Suprapubic skin (tissue), 3 donors: Measurements from ENCODE around the gene CDHR3.

Source experiments
- EP300 ChIP-seq: sonication (generic); formaldehyde crosslinking; IDR thresholded peaks from one replicate; pipeline ENCODE4 v1.6.1; 2017; ENCODE audit warnings: antibody characterized with exemption
- TF ChIP-seq, protein P1 (sequence below), 2 donors: fragments of 200-600 bp in 1 of 2; fragments of 450-650 bp in 1 of 2; sonication (generic) in 1 of 2; IDR thresholded peaks; one replicate each; pipeline ENCODE4 v1.5.1; 2016 to 2019; ENCODE audit warnings: antibody characterized with exemption in 2 of 2, mild to moderate bottlenecking in 1 of 2, moderate library complexity in 1 of 2

DNA sequence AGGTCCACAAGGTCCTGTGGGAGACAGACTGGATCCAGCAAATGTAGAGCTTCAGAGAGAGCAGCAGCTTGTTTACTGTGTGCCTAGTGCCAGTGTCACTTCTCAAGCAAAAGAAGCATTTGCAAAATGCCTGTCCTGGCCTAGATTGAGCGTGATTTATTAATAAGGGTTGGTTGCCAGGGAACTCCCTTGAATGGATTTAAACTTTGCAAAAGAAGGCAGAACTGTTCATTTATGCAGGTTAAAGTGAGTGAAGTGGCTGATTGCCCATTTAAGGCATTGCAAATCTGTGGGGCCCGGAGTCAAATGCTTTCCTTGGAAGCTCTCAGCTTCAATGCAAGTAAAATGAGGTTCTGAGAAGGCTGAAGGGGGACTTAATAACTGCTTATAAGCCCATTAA is 71.3 kb downstream of the CDHR3 start:
- TF ChIP-seq, protein P1, sequence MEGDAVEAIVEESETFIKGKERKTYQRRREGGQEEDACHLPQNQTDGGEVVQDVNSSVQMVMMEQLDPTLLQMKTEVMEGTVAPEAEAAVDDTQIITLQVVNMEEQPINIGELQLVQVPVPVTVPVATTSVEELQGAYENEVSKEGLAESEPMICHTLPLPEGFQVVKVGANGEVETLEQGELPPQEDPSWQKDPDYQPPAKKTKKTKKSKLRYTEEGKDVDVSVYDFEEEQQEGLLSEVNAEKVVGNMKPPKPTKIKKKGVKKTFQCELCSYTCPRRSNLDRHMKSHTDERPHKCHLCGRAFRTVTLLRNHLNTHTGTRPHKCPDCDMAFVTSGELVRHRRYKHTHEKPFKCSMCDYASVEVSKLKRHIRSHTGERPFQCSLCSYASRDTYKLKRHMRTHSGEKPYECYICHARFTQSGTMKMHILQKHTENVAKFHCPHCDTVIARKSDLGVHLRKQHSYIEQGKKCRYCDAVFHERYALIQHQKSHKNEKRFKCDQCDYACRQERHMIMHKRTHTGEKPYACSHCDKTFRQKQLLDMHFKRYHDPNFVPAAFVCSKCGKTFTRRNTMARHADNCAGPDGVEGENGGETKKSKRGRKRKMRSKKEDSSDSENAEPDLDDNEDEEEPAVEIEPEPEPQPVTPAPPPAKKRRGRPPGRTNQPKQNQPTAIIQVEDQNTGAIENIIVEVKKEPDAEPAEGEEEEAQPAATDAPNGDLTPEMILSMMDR (IDR thresholded peaks at IDR 0.05), result no peak
- TF ChIP-seq EP300, result no peak
